Measurements from ENCODE around the gene ATP8B4.
"Not testable (repeated sequence)": the region's sequence is repeated elsewhere in the genome, so short reads cannot be mapped to it uniquely, and the experiment has no call there.

The ATP8B4 gene

DNA sequence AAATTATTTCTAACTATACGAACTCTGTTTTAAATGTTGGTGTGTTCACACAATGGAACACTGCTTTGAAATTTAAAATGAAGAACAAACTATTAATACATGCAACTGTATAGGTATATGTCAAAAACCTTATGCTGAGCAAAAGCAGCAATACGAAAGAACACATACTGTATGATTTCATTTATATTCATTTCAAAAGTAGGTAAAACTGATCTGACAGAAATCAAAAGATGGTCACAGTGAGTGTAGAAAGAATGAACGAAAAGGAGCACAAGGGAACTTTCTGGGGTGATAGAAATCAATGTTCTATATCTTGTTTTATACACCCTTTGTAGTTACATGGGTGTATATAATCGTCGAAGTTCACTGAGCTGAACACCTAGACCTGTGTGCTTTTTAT is 12.6 kb downstream of the ATP8B4 start:
- no peak for TF ChIP-seq CTCF (conservative IDR thresholded peaks at IDR 0.05; ENCODE audit: control insufficient read depth, insufficient read depth, low read depth, low read length)
- no peak for DNase-seq (ENCODE audit: low read depth)
- H3K4me3 ChIP-seq (ENCODE audit: control insufficient read depth, low read depth, low read length) = no peak overlapping the region

GRCh38 chr15:50100486-50100885 is 18.5 kb downstream of the ATP8B4 start:
- no peak for TF ChIP-seq CTCF (conservative IDR thresholded peaks at IDR 0.05; ENCODE audit: control insufficient read depth, insufficient read depth, low read depth, low read length)
- DNase-seq (ENCODE audit: low read depth) = no peak

DNA sequence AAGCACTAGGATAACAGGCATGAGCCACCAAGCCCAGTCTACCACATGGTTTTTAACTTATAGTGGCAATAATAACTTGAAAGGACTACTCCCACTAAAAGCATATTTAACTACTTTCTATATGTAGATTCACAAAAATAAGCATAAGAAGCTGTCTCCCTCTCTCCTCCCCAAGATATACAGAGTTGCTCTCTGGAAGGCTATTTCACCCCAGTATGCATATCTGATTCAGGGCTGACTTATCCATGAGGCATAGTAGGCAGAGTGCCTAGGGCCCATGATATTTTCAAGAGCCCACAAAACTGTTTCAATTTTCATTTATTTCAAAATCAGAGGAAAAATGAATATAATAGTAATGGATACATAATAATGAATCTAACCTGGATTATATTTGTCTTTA is 20.5 kb downstream of the ATP8B4 start:
- no peak for TF ChIP-seq CTCF (conservative IDR thresholded peaks at IDR 0.05; ENCODE audit: control insufficient read depth, insufficient read depth, low read depth, low read length)
- H3K4me3 ChIP-seq (ENCODE audit: control insufficient read depth, low read depth, low read length) = no peak overlapping the region
- peak; percentile 24 for DNase-seq (ENCODE audit: low read depth)

More at GRCh38 chr15:50100486-50100885, 18.5 kb downstream of the ATP8B4 start:
- H3K4me3 ChIP-seq (ENCODE audit: control insufficient read depth, low read depth, low read length) = no peak overlapping the region

DNA sequence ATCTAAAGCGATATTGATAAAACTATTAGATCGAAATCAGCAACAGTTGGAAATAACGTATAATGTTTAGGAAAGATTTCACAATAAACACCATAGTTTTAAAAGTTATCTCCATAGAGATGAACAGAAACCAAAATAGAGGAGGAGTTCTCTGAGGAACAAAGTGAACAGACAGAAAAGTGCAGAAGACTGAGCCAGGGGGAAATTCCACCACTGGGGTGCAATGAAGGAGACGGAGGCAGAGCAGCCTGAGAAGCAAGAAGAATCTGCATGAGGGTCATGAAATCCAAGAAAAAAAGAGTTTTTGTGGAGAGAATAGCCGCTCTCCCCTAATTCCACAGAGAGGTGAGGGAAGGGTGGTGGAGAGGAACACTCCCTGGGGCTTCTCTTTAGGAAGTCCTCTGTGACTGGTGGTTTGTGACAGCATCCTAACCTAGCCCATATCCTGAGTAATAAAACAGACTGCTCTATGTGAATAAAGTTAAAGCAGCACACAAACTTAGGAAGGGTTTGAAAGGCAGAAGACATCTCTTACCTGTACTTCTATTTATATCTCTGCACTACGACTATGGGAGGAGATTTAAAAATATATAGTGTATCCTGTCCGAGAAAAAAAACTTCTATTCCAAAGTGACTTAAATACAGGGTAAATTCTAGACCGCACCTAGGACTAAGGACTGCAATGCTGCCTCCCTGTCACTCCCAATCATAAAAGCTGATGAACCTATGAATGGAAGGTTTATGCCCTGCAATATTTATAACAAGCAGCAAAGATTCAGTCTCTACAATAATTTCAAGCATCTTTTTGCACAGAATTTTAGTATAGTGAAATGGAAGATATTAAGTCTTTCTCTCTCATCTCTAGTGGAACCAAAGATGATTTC is 22.9 kb downstream of the ATP8B4 start:
- no peak for DNase-seq (ENCODE audit: low read depth)
- TF ChIP-seq CTCF (conservative IDR thresholded peaks at IDR 0.05; ENCODE audit: control insufficient read depth, insufficient read depth, low read depth, low read length) = no peak
- no peak overlapping the region for H3K4me3 ChIP-seq (ENCODE audit: control insufficient read depth, low read depth, low read length)

DNA sequence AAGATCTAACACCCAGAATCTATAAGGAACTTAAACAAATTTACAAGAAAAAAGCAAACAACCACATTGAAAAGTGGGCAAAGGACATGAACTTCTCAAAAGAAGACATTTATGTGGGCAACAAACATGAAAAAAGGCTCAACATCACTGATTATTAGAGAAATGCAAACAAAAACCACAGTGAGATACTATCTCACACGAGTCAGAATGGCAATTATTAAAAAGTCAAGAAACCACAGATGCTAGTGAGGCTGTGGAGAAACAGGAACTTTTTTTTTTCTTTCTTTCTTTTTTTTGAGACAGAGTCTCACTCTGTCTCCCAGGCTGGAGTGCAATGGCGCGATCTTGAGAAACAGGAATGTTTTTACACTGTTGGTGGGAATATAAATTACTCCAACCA is 29.6 kb downstream of the ATP8B4 start:
- not testable (repeated sequence) for DNase-seq (ENCODE audit: low read depth); H3K4me3 ChIP-seq (ENCODE audit: control insufficient read depth, low read depth, low read length)

- no peak overlapping the region for H3K4me3 ChIP-seq (ENCODE audit: control insufficient read depth, low read depth, low read length)
- TF ChIP-seq CTCF (conservative IDR thresholded peaks at IDR 0.05; ENCODE audit: control insufficient read depth, insufficient read depth, low read depth, low read length) = no peak
- no peak for DNase-seq (ENCODE audit: low read depth)
These were observed 34.1 kb downstream of the ATP8B4 start for GRCh38 chr15:50084932-50085331.

DNA sequence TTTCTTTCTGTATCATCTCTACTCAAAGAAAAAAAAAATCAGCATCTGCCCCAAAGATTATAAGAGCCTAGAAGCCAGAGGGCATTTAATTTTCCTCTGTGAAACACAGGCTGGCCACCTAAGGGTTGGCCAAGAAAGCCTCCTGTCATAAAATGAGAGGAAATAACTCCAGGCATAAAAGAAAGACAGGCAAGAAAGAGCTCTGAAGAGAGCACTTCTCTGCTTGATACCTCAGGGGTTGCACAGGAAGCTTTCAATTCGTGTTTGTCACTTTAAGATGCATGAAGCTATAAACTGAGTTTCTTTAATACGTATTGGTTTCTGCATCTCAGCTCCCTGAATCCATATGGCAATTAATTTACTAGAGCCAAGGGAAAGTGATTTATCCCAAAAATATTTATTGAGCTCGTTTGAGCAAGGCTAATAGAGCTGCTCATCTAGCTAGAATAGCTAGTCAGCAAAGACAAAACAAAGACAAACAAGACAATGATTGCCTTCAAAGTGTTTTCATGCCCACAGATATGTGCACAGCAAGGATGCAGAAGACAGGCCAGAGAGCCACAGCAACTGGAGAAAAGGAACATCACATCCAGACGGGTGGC is 35.5 kb downstream of the ATP8B4 start:
- DNase-seq (ENCODE audit: low read depth) = no peak
- H3K4me3 ChIP-seq (ENCODE audit: control insufficient read depth, low read depth, low read length) = no peak overlapping the region

More for the DNA sequence above, 35.5 kb downstream of the ATP8B4 start:
- TF ChIP-seq CTCF (conservative IDR thresholded peaks at IDR 0.05; ENCODE audit: control insufficient read depth, insufficient read depth, low read depth, low read length) = no peak

Data from fibroblast of mammary gland (primary cell).